GM12892 (cell line): Measurements from ENCODE around the gene NEGR1.

Source experiments
- POLR2A ChIP-seq: IDR thresholded peaks from 2 replicates; pipeline ENCODE4 v1.6.1; 2011; ENCODE audit warnings: low read depth, low read length, control low read depth
- POLR2AphosphoS5 ChIP-seq: IDR thresholded peaks from 2 replicates; pipeline ENCODE4 v1.6.1; 2011; ENCODE audit warnings: low read depth, low read length, control low read depth

- TF ChIP-seq POLR2A (no peak), POLR2AphosphoS5 (no peak)
Measured at GRCh38 chr1:71881611-71882010, 400.7 kb downstream of the NEGR1 start.
